Astrocyte of the cerebellum (primary cell): ENCODE results near the gene CCDC183.

Experiments
- DNase-seq: peaks from one replicate; pipeline ENCODE4 v3.0.0-alpha.2; 2011; ENCODE audit warnings: low read depth
- H3K4me3 ChIP-seq: 2 replicates; pipeline ENCODE4 v1.5.1; 2011; ENCODE audit warnings: mild to moderate bottlenecking, low read depth, low read length, moderate library complexity
- CTCF ChIP-seq: IDR thresholded peaks from 2 replicates; pipeline ENCODE4 v1.5.1; 2012; ENCODE audit warnings: low read length, low read depth, moderate library complexity, mild to moderate bottlenecking; ENCODE audit errors: missing control alignments
- in situ Hi-C: cut with HindIII; loops from 2 replicates; pipeline ENCODE4 v1.10.0; 2017; ENCODE audit warnings: low sequenced_read_pairs

The CCDC183 gene

GRCh38 chr9:136853596-136854112, 57.5 kb downstream of the CCDC183 start:
- in situ Hi-C loops: no loop called here
- no peak for TF ChIP-seq CTCF
- no peak for DNase-seq
- no peak overlapping the region for H3K4me3 ChIP-seq

- in situ Hi-C loops: no loop called here
- DNase-seq: no peak
- no peak overlapping the region for H3K4me3 ChIP-seq
- TF ChIP-seq CTCF: no peak
These were observed 58.1 kb downstream of the CCDC183 start for GRCh38 chr9:136854113-136854841.

GRCh38 chr9:136854842-136855460, 58.8 kb downstream of the CCDC183 start:
- no peak for TF ChIP-seq CTCF
- in situ Hi-C loops: no loop called here
- no peak for DNase-seq
- no peak overlapping the region for H3K4me3 ChIP-seq

- no peak for TF ChIP-seq CTCF
- H3K4me3 ChIP-seq: no peak overlapping the region
- no peak for DNase-seq
- in situ Hi-C loops: no loop called here
These were observed 59.4 kb downstream of the CCDC183 start for GRCh38 chr9:136855461-136856078.

GRCh38 chr9:136856079-136856476, 59.9 kb downstream of the CCDC183 start:
- no peak for TF ChIP-seq CTCF

GRCh38 chr9:136856541-136857141, 60.5 kb downstream of the CCDC183 start:
- no peak overlapping the region for H3K4me3 ChIP-seq
- DNase-seq: no peak
- TF ChIP-seq CTCF: peak; percentile 8
- in situ Hi-C loops: no loop called here

More at GRCh38 chr9:136856079-136856476, 59.9 kb downstream of the CCDC183 start:
- no peak overlapping the region for H3K4me3 ChIP-seq
- in situ Hi-C loops: no loop called here
- DNase-seq: no peak
